GM12874 (cell line): ENCODE measurements around the gene FOXD1.

Source experiments
- TF ChIP-seq, protein P1 (sequence below): IDR thresholded peaks from 2 replicates; pipeline ENCODE4 v1.5.1; 2011; ENCODE audit warnings: low read depth, mild to moderate bottlenecking, control low read depth, low read length, moderate library complexity; ENCODE audit not compliant: insufficient read depth

FOXD1 gene

DNA sequence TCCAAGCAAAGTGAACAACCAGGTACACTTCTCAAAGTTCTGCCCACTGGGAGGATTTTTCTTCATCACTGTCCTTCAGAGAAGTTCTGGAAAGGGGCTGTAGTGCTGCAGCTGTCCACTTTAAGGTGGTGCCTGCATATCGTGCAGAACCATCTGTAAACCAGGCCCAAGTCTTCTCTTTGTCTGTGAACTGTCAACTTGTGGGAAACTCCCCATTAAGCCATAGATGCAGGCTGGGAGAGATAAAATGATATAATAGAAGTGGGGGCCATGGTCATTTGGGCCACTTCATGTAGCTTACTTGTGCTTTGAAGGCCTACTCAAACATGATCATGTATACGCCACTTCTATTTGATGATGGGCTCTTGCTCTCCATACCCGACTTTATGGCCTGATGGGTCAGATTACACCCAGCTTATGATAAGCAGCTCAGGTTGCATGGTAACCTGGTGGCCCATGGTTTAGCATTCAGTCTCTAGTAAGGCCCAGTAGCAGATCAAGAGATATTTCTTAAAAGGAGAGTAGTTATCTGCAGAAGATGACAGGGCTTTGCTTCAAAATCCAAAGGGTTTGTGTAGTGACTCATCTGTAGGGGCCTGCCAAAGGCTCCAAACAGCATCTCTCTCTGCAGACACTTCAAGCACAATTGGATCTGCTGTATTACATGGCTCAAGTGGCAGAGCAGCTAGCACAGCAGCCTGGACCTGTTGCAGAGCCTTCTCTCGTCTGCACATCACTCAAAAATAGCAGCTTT, 34.0 kb upstream of the FOXD1 start:
- TF ChIP-seq, protein P1, sequence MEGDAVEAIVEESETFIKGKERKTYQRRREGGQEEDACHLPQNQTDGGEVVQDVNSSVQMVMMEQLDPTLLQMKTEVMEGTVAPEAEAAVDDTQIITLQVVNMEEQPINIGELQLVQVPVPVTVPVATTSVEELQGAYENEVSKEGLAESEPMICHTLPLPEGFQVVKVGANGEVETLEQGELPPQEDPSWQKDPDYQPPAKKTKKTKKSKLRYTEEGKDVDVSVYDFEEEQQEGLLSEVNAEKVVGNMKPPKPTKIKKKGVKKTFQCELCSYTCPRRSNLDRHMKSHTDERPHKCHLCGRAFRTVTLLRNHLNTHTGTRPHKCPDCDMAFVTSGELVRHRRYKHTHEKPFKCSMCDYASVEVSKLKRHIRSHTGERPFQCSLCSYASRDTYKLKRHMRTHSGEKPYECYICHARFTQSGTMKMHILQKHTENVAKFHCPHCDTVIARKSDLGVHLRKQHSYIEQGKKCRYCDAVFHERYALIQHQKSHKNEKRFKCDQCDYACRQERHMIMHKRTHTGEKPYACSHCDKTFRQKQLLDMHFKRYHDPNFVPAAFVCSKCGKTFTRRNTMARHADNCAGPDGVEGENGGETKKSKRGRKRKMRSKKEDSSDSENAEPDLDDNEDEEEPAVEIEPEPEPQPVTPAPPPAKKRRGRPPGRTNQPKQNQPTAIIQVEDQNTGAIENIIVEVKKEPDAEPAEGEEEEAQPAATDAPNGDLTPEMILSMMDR = no peak

DNA sequence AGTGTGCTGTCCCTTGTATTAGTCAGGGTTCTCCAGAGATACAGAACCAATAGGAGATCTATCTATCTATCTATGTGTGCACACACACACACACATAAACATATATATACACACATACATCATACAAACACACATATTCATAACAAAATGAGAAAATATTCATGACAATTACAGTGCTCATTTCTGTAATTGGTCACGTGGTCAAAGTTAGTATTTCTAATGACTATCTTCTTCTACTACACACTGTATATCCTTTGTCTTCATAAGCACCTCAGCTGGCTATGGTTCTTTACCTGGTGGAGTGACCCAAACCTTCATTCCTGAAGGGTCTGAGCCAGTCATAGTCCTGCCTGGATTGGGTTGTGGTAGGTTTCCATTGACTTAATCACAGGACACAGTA, 31.9 kb upstream of the FOXD1 start:
- TF ChIP-seq, protein P1 = no peak

DNA sequence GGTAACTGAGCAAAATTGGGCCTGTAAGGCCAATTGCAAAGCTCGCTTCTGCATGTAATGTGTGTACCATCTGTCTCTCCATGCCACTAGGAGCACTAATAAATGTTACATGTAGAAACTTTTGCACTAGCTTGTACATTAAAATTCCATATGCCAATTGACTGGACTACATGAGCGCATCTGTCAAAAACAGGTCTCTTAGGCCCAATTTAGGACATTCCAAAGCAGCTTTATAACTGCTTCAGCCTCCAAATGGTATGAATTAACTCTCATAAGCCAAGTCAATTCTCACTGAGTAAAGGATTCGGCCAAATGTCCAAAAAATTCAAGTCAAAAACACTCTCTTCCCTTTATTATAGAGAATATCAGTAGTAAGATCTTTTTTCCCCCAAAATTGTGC, 23.5 kb upstream of the FOXD1 start:
- TF ChIP-seq, protein P1 = no peak

DNA sequence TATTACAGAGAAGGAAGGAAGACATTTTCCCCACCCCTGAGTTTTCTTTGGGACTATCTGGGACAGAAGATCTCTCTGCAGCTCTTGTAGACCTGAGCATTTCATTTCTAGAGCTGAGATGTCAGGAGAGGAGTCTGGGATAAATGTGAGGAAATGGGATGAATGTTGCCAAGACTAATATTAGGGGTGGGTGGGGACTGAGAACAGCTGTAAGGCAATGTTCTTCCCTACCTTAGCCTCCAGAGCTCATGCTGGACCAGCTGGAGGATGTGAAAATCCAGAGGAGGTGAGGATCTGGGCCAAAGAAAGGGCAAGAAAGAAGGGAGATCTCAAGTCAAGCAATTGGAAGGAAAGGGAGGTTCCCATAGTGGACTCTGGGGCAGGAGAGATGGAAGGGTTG, 23.1 kb upstream of the FOXD1 start:
- TF ChIP-seq, protein P1 = no peak

DNA sequence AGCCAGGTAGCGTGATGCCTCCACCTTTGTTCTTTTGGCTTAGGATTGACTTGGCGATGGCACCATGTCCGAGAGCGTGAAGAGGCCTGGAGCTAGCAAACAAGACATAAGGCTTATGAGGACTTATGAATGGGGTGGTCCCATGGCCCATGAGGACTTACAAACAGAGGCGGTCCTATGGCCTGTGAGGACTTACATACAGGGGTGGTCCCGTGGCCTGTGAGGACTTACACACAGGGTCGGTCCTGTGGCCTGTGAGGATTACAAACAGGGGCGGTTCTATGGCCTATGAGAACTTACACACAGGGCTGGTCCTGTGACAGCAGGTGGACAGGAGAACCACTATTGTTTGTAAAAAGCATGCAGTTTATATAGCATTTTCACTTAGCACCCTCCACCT, 21.3 kb upstream of the FOXD1 start:
- TF ChIP-seq, protein P1 = no peak

DNA sequence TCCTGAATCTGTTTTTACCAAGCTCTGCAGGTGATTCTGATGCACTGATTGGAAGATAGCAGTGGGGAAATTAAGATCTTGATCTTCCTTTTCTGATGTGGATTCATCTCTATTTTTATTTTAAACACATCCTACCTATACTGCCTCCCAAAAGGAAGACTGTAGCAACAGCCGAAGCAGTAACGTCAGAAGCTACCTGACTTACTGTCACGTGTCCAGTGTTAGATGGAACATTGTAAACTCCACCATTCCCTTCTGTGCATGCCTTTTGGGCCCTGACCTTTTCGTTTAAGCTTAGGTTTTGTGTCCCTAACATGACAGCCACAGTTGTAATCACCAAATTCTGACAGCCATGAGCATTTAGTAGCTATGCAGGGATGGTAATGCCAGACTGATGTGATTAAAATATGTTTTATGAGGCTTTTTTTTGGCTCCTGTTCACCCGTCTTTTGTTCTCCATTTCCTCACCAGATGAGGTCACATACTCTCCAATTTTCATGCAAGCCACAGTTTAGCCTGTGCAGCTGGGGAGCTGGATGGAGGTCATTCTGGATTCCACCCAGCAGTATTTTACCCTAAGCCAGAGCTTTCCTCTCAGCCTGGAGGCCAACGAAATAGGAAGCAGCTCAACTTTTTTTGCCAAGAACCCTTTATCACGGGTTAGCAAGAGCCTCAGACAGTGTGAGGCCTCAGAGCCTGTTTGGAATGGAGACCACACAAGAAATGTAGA, 15.6 kb upstream of the FOXD1 start:
- TF ChIP-seq, protein P1 = no peak

DNA sequence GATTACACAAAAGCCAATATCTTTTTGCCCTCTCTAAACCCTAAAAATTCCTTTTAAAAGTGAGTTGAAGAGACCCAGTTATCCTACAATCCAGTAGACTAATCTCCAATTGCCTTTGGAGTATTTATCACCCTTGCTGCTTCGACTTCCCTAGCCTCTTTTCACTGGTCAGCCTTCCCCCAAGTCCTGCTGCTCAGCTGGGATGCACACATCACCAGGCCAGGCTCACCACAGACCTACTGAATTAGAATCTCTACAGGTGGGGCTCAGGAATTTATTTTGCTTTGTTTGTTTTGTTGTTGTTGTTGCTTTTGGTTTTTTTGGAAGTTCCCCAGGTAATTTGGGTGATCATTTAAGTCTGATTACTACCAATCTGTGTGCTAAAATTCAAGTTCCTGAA, 11.6 kb upstream of the FOXD1 start:
- TF ChIP-seq, protein P1 = no peak
